Measurements from ENCODE around the gene SMIM38.

Gene SMIM38

GRCh38 chr11:69186316-69187260 lies 30.9 kb downstream of the SMIM38 start:
- no peak for DNase-seq (ENCODE audit: low spot score)

GRCh38 chr11:69187540-69188065 lies 31.9 kb downstream of the SMIM38 start:
- no peak for DNase-seq (ENCODE audit: low spot score)

- no peak for DNase-seq (ENCODE audit: low spot score)
These were observed 33.3 kb downstream of the SMIM38 start for GRCh38 chr11:69189059-69189458.

DNA sequence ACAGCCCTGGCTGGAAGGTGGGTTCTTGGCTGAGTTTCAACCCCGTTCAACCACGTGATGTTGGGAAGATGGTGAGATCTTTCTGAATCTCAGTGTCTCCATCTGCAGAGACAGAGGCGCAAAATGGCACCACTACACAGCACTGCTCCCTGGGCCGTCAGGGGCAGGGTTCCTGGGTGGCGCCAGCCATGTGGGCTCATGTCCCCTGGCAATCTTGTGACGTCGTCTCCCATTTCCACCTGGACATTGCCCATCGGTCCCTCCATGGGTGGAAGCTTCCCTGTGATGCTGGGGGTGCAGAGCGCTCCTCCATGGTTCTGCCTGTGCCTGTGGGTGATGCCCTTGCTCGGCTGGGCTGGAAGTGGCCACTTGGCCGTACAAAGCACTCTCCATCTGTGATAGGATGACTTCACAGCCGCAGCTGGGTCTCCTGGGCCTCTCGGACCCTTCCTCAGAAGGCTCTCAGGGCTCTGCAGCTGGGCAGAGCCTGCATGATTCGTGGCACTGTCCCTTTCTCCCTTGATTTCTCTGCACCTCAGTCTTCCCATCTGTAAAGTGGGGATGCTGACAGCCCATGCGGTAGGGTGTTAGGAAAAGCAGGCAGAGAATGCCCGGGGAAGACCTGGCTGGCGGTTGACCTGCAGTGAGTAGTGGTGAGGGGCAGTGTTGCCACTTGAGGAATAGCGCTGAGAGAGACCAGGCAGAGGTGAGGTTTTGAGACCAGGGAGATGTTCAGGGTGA lies 35.2 kb downstream of the SMIM38 start:
- DNase-seq (ENCODE audit: low spot score), result no peak

GRCh38 chr11:69192301-69192721 lies 36.6 kb downstream of the SMIM38 start:
- no peak for DNase-seq (ENCODE audit: low spot score)

DNA sequence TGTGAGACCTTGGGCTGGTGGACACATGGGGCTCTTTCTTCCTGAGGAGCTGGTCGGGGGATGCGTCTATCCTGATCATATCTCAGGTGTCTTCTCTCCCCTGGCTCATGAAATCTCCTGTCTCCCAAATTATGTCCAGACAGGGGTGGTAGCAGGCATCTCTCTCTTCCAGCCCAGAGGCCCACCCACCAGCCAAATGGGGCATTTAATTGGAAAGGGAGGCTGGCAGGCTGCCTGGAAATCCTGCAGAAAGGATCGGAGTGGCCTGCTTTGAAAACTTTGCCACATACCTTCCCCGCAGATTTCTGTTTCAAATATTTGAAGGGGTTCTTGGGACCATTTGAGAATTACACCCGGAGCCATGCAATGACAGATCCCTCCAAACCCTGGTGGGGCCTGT lies 37.4 kb downstream of the SMIM38 start:
- no peak for DNase-seq (ENCODE audit: low spot score)

GRCh38 chr11:69193629-69194028 lies 37.9 kb downstream of the SMIM38 start:
- DNase-seq (ENCODE audit: low spot score), result no peak

- DNase-seq (ENCODE audit: low spot score), result no peak
These were observed 38.7 kb downstream of the SMIM38 start for GRCh38 chr11:69194396-69194795.

DNA sequence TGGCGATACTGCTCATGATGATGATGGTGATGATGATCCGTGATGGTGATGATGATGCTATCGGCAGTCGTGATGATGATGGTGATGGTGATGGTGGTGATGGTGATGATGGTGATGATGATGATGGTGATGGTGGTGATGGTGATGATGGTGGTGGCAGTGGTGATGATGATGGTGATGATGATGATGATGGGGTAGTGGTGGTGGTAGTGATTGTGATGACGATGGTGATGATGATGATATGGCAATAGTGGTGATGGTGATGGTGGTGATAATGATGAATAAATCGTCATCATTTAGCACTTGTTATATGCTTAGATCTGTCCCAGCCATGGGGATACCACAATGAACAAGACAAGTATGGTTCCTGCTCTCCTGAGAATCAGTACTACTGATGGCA lies 39.2 kb downstream of the SMIM38 start:
- DNase-seq (ENCODE audit: low spot score), result no peak

DNA sequence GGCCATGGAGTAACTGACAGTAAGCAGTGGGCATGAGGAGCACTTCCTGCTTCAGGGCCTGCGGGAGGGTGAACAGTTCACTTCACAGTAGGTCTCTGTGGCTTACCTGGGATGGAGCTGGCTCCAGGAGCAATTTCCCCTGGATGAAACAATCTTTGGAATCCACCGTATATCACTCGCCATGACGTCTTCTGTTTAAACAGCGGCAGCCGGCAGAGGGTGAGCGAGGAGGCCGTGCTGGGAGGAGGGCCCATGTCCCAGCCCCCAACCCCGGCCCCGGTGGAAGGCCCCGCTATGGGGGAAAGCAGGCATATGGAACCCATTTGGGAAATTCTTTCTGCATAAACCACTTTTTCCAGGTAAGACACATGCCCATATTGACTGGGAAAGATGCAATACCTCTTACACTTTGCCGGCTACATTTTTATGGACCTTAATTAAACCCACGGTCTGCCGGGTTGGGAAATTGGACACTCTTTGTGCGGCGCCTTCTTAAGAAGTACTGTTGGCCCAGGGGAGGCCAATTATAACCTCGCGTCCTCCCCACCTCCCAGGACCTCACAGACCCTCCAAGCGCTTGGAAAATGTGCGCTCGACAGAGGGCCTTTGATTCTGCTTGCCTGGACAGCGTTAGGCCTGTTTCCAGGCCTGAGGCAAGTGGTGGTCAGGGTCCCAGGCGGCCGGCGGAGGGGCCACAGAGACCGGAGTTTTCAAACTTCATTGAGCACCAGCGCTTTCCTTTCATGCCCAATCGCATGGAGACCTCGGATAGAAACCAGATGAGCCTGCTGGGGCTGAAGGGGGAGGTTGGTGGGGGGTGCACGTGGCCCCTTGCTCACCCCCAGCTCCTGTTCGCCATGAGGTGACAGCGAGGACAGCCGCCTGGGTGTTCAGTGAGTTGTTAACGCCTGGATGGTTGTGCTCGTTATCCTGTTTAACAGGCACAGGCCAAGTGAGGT lies 40.4 kb downstream of the SMIM38 start:
- DNase-seq (ENCODE audit: low spot score), result no peak

- no peak for DNase-seq (ENCODE audit: low spot score)
These were observed 41.0 kb downstream of the SMIM38 start for GRCh38 chr11:69196783-69197169.

- no peak for DNase-seq (ENCODE audit: low spot score)
These were observed 43.3 kb downstream of the SMIM38 start for GRCh38 chr11:69198891-69199582.

DNA sequence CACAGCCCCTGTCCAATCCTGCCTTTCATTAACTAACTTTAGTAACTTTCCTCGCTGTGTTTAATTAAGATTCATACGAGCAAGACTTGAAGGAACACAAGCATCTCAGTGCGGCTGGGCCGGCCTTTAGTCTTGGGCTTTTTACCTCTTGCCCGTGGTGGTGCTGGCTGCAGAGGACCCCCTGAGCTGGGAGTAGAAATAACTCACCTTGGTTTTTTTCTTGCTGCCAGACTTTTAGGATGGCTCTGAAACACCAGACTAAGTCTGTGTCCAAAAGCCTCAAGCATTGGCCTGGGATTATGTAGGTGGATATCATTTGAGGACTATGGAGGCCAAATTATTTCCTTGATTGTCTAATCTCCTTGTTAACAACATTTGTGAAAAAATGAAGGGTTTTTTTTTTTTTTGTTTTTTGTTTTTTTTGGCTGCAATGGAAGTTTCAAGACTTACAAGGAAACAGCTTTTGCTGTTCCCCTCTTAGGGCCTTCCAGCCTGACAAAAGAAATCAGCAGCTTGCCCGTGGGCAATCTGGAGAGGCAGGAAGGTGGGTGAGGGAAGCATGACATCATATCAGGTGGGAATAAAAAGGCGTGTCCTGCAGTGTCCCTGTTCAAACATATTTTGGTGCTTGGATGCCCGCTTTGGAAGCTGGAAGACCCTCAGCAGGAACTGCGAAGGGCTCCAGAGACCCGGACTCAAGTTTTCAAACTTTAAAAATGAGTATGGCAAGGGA lies 44.0 kb downstream of the SMIM38 start:
- DNase-seq (ENCODE audit: low spot score), result no peak

- no peak for DNase-seq (ENCODE audit: low spot score)
These were observed 44.8 kb downstream of the SMIM38 start for GRCh38 chr11:69200331-69201065.

- DNase-seq (ENCODE audit: low spot score), result no peak
These were observed 45.3 kb downstream of the SMIM38 start for GRCh38 chr11:69201066-69201365.

DNA sequence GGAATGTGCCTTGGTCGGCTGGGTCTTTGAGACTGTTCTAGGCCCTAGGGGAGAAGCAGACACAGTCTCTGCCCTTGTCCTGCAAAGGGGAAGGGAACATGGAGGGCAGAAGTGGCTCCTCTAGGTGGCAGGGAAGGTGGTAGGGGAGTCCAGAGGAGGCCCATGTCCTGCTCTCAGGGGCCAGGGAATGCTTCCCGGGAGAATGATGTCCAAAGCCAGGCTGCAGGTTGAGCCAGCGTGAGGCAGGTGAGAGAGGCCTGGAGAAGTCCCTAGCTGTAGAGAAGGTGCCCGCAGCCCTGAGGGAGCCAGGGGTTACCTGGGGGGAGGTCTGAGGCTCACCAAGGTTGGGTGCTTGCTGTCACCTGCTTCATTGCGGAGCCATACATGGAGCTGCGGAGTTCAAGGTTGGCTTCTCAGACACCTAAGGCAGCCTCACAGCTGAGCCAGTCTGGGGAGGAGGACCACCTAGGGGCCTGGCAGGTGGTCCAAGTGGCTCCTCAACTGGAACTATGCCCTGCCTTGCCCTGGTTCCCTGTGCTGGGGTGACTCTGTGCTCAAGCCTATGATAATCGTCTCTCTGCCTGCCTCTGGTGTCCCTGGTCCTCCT lies 46.1 kb downstream of the SMIM38 start:
- DNase-seq (ENCODE audit: low spot score), result no peak

DNA sequence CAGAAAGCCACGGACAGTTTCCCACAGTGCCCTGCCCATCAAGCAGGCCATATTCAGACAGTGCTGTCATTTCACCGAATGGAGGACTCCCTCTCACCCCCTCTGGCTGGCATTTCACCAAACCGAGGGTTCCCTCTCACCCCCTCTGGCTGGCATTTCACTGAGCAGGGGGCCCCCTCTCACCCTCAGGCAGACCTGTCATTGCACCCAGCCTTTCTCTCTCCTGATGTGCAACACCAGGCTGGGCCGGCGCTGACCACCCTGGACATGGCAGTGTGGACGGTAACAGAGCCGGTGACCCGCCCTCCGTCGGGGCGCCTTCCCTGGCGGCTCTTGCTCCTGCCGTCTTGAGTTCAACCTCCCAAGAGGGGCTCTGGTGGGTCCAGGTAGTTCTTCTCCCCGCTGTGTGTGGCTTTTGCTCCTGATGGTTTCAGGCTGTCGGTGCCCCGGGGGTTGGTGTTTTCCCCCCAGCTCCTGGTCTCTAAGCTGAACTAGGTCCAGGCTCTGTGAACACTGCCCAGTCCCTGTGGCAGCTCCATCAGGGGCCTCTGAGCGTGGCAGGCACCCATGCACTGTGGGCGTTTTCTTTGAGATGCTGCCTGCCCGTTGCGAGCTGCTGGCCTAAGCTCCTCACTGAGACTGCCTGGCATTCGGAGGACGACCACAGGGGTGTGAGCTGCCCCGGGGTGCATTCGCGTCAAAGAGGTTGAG lies 46.9 kb downstream of the SMIM38 start:
- DNase-seq (ENCODE audit: low spot score), result no peak

DNA sequence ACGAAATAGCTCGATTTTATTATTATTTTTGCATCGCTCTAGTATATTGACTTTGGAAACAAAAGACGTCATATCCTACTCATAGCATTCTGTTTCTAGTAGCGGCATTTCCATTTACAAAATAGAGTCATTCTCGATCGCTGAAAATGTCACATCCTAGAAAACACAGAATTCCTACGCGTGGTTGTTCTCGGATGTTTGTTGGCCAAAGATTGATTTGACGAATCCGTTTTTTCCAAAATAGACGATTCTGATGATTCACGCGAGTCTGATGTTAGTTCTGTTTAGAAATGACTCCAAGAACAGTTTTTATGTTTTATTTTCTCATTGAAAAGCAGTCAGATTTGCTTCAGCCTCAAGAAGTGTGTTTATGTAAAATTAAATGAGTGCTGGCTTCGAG lies 47.6 kb downstream of the SMIM38 start:
- DNase-seq (ENCODE audit: low spot score), result no peak

- no peak for DNase-seq (ENCODE audit: low spot score)
These were observed 48.1 kb downstream of the SMIM38 start for GRCh38 chr11:69203901-69204245.
